Activated CD4-positive, alpha-beta T cell treated with anti-CD3 and anti-CD28 coated beads, Interleukin-2, amount 10 ng/mL, durations not matched to agents 7 days and 5 days (primary cell): ENCODE measurements around the gene WDR77. TPM values are rescaled to one million over a fixed set of nuclear protein-coding genes. Genes with fewer than 3 reads are reported as not detected.

Experiments
- CTCF ChIA-PET: fragments of 350-600 bp; sonication (Branson Sonifier 250); formaldehyde crosslinking; loops from one replicate; lab custom pipeline; 2021; ENCODE audit warnings: antibody characterized with exemption; lab: Charles Lee
- POLR2A ChIA-PET: fragments of 350-600 bp; sonication (Branson Sonifier 250); formaldehyde crosslinking; loops from one replicate; lab custom pipeline; 2021; ENCODE audit warnings: antibody characterized with exemption; lab: Charles Lee
- DNase-seq: peaks from one replicate; pipeline ENCODE4 v3.0.0-alpha.2; 2020
- H3K27ac Mint-ChIP-seq: one replicate; pipeline ENCODE4 v1.8.0; 2021; ENCODE audit warnings: mild to moderate bottlenecking, moderate library complexity, mixed read lengths
- H3K27me3 Mint-ChIP-seq: one replicate; pipeline ENCODE4 v1.8.0; 2021; ENCODE audit warnings: mixed read lengths
- H3K36me3 Mint-ChIP-seq: one replicate; pipeline ENCODE4 v1.8.0; 2021; ENCODE audit warnings: low read depth, mixed read lengths
- H3K4me1 Mint-ChIP-seq: one replicate; pipeline ENCODE4 v1.8.0; 2021; ENCODE audit warnings: mixed read lengths
- H3K4me3 Mint-ChIP-seq: one replicate; pipeline ENCODE4 v1.8.0; 2021; ENCODE audit warnings: mild to moderate bottlenecking, moderate library complexity, mixed read lengths
- H3K9me3 Mint-ChIP-seq: one replicate; pipeline ENCODE4 v1.8.0; 2021; ENCODE audit warnings: mixed read lengths
- total RNA-seq, 2 experiments: library from RNA; stranded (reverse); gene quantifications; one replicate each; pipeline ENCODE4 v1.2.3, GENCODE V29; 2021

Gene WDR77
- total RNA-seq, 2 experiments from 2014 or later, result 46.1 to 48.6 TPM

DNA sequence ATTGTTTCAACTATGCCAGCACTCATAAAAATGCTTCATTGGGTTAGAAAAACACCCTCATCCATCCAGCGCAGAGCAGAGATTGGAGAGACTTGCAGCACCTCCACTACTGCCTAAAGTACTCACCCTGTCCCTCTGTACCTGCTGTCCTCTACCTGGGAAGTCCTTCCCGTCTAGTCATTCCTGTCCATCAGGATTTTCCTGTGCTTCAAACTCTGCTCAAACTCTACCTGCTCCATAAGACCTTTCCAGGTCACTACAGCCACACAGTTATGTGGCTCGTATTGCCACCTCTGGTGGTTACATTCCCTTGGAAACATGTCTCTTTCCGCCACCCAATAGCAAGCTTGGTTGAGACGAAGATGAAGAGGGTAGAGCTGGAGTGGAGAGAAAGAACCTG is 28.7 kb downstream of the WDR77 start:
- ChIA-PET CTCF (interaction anchor here (1.8 kb wide), 1 partner anchor 197 kb away, joined by 4 read pairs; no protein-coding TSS in a partner anchor), POLR2A (no interaction called here)
- peaks cover 3% of the 10 kb centered on the region for H3K4me1 Mint-ChIP-seq

DNA sequence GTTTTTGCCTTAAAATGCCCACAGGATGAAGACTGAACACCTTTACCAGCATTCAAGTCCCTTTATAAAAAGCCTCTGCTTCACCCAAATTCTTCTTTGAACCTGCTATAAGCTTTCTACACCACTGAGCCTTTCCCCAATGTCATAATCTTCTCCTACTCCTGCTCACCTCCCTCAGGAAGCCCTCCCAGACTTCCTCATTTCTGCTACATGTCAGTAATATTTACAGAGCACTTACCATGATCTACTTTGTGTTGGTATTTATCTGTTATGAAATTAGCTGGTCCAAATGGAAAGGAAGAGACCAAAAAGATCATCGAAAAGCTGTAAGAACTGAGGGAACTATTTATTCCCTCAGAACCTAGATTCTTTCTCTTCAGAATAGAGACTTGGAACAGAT is 30.0 kb downstream of the WDR77 start:
- ChIA-PET POLR2A (no interaction called here), CTCF (no interaction called here)
- Mint-ChIP-seq H3K36me3 (no peaks in the 10 kb centered on the region), H3K9me3 (no peaks in the 10 kb centered on the region), H3K4me3 (no peak overlapping the region), H3K27me3 (no peaks in the 10 kb centered on the region), H3K4me1 (peaks cover 3% of the 10 kb centered on the region), H3K27ac (no peak overlapping the region)
- DNase-seq, result no peak

More for the DNA sequence above, 28.7 kb downstream of the WDR77 start:
- Mint-ChIP-seq H3K27me3 (no peaks in the 10 kb centered on the region), H3K36me3 (no peaks in the 10 kb centered on the region), H3K4me3 (no peak overlapping the region), H3K9me3 (no peaks in the 10 kb centered on the region), H3K27ac (no peak overlapping the region)
- no peak for DNase-seq

DNA sequence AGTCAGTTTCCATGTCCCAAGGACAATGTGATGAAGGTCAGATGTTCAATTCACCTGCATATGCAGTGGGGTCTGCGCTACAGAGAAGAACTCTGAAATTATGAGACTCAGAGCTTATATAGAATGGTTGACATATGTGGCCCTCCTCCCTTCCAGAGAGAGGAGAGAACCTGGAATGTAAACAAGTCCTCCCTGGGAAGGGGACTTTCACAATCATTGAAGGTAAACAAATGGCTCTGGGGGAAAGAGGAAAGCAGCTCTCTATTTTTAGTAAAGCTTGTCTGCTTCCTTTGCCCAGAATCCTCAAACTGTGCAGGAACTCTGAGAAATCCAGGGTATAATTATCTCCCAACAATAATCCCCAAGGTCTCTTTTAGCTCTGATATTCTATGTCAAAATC is 31.3 kb downstream of the WDR77 start:
- Mint-ChIP-seq H3K27ac (no peak overlapping the region), H3K36me3 (no peaks in the 10 kb centered on the region), H3K27me3 (no peaks in the 10 kb centered on the region), H3K4me1 (peaks cover 3% of the 10 kb centered on the region), H3K4me3 (no peak overlapping the region), H3K9me3 (no peaks in the 10 kb centered on the region)
- ChIA-PET CTCF (interaction anchor here (1.2 to 1.5 kb wide), 2 partner anchors 18 to 36 kb away, joined by 3 read pairs; no protein-coding TSS in a partner anchor), POLR2A (no interaction called here)
- DNase-seq, result no peak

DNA sequence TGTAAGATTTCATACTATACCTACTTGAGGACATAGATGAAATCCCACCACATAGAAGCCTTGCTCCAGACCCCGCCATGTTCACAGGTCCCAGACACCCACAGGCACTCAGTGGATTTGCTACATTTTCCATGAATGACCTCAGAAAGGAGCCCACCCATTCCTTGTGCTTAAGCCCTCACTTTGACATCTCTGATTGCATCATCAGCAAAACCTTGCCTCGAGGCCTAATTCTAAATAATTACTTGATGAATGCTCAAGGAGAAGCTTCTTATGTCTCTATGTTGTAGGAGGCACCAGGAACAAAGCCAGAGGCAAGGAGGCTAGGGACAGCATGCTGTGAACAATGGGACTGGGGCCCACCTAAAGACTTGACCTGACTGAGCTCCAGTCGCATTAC is 33.6 kb downstream of the WDR77 start:
- no peaks in the 10 kb centered on the region for H3K9me3 Mint-ChIP-seq
- no peaks in the 10 kb centered on the region for H3K27me3 Mint-ChIP-seq
- ChIA-PET POLR2A (interaction anchor here (0.7 kb wide), 1 partner anchor 23 kb away, joined by 6 read pairs; no protein-coding TSS in a partner anchor), CTCF (interaction anchor here (0.8 to 1.5 kb wide), 3 partner anchors 10 to 15 kb away, joined by 3 to 6 read pairs (median 5); no protein-coding TSS in a partner anchor)
- H3K4me1 Mint-ChIP-seq, result peaks cover 3% of the 10 kb centered on the region
- DNase-seq, result no peak
- H3K36me3 Mint-ChIP-seq, result no peaks in the 10 kb centered on the region
- no peak overlapping the region for H3K4me3 Mint-ChIP-seq
- no peak overlapping the region for H3K27ac Mint-ChIP-seq

DNA sequence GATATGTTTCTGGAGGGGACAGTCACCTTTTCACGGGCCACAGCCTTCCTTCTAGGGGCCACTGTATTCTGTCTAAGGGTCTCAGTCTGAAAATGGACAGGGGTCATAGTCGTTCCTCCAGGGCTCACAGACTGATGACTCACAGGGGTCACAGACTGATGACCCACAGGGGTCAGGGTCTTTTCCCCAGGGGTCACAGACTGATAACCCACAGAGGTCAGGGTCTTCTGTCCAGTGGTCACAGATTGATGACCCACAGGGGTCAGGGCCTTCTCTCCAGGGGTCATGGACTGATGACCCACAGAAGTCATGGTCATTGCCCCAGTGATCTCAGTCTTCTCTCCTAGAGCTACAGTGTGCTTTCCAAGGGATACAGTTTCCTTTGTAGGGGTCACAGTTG is 34.3 kb downstream of the WDR77 start:
- H3K27ac Mint-ChIP-seq, result no peak overlapping the region
- H3K4me3 Mint-ChIP-seq, result no peak overlapping the region
- CTCF ChIA-PET, result interaction anchor here (1.2 kb wide), 1 partner anchor 19 kb away, joined by 3 read pairs; no protein-coding TSS in a partner anchor
- POLR2A ChIA-PET, result interaction anchor here (0.7 kb wide), 1 partner anchor 24 kb away, joined by 6 read pairs; no protein-coding TSS in a partner anchor
- H3K9me3 Mint-ChIP-seq, result no peaks in the 10 kb centered on the region
- H3K4me1 Mint-ChIP-seq, result peaks cover 3% of the 10 kb centered on the region
- no peaks in the 10 kb centered on the region for H3K36me3 Mint-ChIP-seq
- DNase-seq, result no peak
- no peaks in the 10 kb centered on the region for H3K27me3 Mint-ChIP-seq

DNA sequence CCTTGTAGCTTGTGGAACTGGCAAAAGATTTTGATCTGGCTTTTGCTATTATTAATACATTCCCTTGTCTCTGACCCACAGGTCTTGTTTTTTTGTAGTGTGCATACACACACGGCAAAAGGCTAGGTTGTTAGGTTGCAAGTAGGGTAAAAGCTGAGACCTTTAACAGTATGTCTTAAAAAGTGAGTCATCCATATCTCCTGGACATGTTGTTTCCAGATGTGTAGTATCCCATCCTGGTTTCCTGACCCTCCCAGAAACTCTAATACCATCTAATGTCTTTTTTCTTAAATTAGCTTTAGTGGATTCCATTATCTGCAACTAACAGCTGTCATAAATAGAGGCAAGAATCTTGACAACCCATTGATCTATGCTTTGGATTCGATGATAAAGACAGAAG is 36.2 kb downstream of the WDR77 start:
- Mint-ChIP-seq H3K4me3 (no peak overlapping the region), H3K36me3 (no peaks in the 10 kb centered on the region), H3K4me1 (peaks cover 3% of the 10 kb centered on the region), H3K27ac (no peak overlapping the region), H3K9me3 (no peaks in the 10 kb centered on the region), H3K27me3 (no peaks in the 10 kb centered on the region)
- POLR2A ChIA-PET, result interaction anchor here (0.6 kb wide), 1 partner anchor 23 kb away, joined by 3 read pairs; no protein-coding TSS in a partner anchor
- DNase-seq, result no peak
- CTCF ChIA-PET, result interaction anchor here (0.7 to 1.2 kb wide), 4 partner anchors 9 to 44 kb away, joined by 3 to 5 read pairs (median 3); no protein-coding TSS in a partner anchor

DNA sequence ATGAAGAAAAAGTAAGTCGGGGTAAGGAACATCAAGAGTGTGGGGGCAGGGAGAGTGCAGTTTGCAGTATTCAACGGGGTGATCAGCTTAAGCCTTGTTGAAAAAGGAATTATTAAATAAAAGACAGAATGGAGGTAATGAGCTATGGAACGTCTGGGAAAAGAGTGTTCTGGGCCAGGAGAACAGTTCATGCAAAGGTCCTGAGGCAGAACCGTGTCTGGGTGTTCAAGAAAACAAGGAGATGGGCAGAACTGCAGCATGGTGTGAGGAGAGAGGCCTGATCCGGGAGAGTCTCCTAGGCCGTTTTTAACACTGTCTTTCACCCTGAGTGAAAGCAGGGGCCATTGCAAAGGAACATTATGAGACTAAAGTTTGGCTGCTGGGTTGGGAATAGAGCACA is 41.8 kb downstream of the WDR77 start:
- H3K27me3 Mint-ChIP-seq, result no peaks in the 10 kb centered on the region
- no peaks in the 10 kb centered on the region for H3K36me3 Mint-ChIP-seq
- H3K4me3 Mint-ChIP-seq, result no peak overlapping the region
- no peak for DNase-seq
- peaks cover 28% of the 10 kb centered on the region for H3K4me1 Mint-ChIP-seq
- ChIA-PET POLR2A (no interaction called here), CTCF (no interaction called here)
- H3K27ac Mint-ChIP-seq, result no peak overlapping the region
- no peaks in the 10 kb centered on the region for H3K9me3 Mint-ChIP-seq

DNA sequence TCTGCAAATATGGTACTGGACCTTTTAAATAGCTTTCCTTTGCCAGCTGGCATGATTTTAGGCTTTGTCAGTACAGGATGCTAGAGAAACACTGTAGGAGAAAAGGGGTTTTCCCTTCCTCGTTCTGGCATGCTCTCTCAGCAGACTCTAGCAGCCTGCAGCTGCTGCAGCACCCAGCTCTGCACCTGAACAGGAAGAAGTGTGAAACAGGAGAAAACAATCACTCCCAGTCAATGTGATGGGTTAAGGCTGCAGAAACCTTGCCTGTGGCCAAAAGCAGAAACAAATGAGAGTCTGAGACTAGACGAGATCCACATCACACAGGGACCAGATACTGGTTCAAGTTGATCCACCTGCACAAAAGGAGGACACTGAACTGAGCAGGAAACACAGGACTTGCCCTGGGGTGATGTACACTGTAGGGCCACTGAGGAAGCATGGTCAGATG is 42.7 kb downstream of the WDR77 start:
- Mint-ChIP-seq H3K4me3 (no peak overlapping the region), H3K27ac (peak overlapping the region; percentile 55), H3K27me3 (no peaks in the 10 kb centered on the region), H3K36me3 (no peaks in the 10 kb centered on the region), H3K4me1 (peaks cover 31% of the 10 kb centered on the region), H3K9me3 (no peaks in the 10 kb centered on the region)
- ChIA-PET CTCF (interaction anchor here (1.2 to 1.9 kb wide), 2 partner anchors 10 to 22 kb away, joined by 5 to 6 read pairs; partner anchors contain the start of gene OVGP1), POLR2A (no interaction called here)
- peak; percentile 70 for DNase-seq

DNA sequence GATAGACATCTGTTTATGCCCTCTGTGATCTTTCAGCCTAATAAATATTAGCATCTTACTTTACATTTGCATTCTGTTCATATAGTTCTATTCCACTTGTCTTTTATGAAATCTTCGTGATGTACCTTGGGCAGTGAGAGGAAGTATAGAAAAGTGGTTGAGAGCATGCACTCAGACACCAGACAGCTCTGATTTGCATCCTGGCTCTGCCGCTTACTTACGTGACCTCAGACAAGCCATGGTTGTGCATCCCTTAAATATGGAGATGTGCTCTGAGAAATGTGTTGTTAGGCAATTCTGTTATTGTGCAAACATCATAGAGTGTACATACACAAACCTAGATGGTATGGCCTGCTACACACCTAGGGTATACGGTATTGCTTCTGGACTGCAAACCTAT is 44.5 kb downstream of the WDR77 start:
- DNase-seq, result no peak
- H3K27ac Mint-ChIP-seq, result no peak overlapping the region
- CTCF ChIA-PET, result no interaction called here
- H3K36me3 Mint-ChIP-seq, result no peaks in the 10 kb centered on the region
- POLR2A ChIA-PET, result no interaction called here
- H3K9me3 Mint-ChIP-seq, result no peaks in the 10 kb centered on the region
- H3K27me3 Mint-ChIP-seq, result no peaks in the 10 kb centered on the region
- peaks cover 37% of the 10 kb centered on the region for H3K4me1 Mint-ChIP-seq
- H3K4me3 Mint-ChIP-seq, result no peak overlapping the region

DNA sequence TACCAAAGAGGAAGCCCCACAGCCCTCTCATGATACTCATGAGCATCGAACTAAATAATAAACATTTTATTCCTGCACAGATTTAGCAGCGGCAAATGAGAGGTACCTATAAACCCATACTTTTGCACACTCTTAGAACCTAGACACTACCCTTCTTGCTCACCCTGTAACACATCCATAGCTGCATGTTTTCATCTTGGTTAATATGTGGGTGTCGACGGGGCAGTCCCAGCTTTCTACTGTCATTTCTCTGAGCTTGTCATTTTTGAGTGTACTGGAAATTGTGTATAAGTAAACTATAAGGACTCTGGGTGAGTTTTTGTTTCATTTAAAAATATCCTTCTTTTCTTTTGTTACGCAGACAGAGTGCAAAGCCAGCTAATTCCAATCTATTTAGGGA is 47.0 kb downstream of the WDR77 start:
- peaks cover 7% of the 10 kb centered on the region for H3K9me3 Mint-ChIP-seq
- CTCF ChIA-PET, result interaction anchor here (2.7 to 3.5 kb wide), 2 partner anchors 7 to 179 kb away, joined by 6 to 15 read pairs; no protein-coding TSS in a partner anchor
- peaks cover 33% of the 10 kb centered on the region for H3K4me1 Mint-ChIP-seq
- H3K36me3 Mint-ChIP-seq, result peaks cover 2% of the 10 kb centered on the region
- POLR2A ChIA-PET, result no interaction called here
- H3K4me3 Mint-ChIP-seq, result no peak overlapping the region
- no peak overlapping the region for H3K27ac Mint-ChIP-seq
- DNase-seq, result no peak
- H3K27me3 Mint-ChIP-seq, result peaks cover 9% of the 10 kb centered on the region

DNA sequence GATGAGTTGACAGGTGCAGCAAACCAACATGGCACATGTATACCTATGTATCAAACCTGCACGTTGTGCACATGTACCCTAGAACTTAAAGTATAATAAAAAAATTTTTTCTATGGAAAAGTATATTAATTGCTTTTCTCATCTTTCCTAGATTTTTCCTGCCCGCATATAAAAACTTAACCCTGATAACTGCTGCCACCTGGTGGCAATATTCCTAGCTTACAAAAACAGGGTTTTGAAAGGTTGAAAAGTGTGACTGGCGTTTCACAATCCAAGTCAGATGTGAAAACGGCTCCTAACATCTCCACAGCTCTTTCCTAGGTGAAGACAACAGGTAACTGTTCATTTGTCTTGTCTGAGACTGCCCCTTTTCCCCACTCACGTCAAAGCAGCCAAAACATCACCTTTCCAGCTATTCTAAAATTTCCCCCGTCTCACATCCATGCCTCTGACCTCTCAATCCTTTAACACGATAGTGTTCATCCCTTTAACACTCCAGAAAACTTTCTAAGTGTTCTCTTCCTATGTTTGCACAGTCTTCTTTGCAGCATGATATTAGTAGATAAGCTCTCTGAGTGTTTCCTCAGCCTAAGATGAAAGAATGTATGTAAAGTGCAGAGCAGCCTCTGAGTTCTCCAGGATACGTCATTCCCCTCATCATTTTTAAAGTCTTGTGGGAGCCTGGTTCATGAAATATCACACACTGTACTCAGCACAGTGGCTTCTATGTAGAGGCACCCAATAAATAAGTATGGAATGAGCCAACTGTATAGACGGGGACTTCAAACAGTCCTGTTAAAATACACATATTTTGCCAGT is 49.1 kb downstream of the WDR77 start:
- Mint-ChIP-seq H3K27ac (no peak overlapping the region), H3K27me3 (peaks cover 21% of the 10 kb centered on the region), H3K36me3 (peaks cover 2% of the 10 kb centered on the region), H3K4me3 (no peak overlapping the region), H3K9me3 (peaks cover 7% of the 10 kb centered on the region), H3K4me1 (peaks cover 14% of the 10 kb centered on the region)
- ChIA-PET POLR2A (no interaction called here), CTCF (interaction anchor here (0.6 to 3.5 kb wide), 16 partner anchors 9 to 199 kb away, joined by 3 to 15 read pairs (median 4); partner anchors contain the start of genes DENND2D and OVGP1)
- DNase-seq, result peak; percentile 56

DNA sequence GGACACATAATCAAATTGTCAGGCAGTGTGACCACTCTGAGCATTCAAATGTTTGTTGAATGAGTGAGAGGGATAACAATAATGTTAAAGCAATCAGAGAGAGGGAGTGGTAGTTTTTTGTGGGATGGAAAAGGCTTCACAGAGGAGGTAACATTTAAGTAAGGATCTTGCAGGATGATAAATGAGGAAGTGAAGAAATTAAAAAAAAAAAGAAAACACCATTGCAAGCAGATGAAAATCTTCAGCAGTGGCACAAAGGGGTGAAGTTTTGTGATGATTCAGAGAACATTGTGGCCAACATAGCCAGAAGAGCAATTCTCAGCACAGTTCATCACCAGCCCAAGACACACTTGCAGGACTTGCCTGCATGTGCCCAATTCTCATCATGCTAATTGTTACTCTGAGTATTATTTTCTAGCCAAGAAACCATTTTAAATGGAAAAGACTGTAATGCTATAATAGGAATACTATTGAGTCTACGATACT is 56.6 kb downstream of the WDR77 start:
- H3K4me3 Mint-ChIP-seq, result no peak overlapping the region
- no peak for DNase-seq
- CTCF ChIA-PET, result interaction anchor here (1.0 kb wide), 1 partner anchor 103 kb away, joined by 3 read pairs; no protein-coding TSS in a partner anchor
- no peaks in the 10 kb centered on the region for H3K9me3 Mint-ChIP-seq
- H3K27ac Mint-ChIP-seq, result no peak overlapping the region
- POLR2A ChIA-PET, result no interaction called here
- H3K4me1 Mint-ChIP-seq, result no peaks in the 10 kb centered on the region
- H3K27me3 Mint-ChIP-seq, result peaks cover 25% of the 10 kb centered on the region
- H3K36me3 Mint-ChIP-seq, result no peaks in the 10 kb centered on the region

DNA sequence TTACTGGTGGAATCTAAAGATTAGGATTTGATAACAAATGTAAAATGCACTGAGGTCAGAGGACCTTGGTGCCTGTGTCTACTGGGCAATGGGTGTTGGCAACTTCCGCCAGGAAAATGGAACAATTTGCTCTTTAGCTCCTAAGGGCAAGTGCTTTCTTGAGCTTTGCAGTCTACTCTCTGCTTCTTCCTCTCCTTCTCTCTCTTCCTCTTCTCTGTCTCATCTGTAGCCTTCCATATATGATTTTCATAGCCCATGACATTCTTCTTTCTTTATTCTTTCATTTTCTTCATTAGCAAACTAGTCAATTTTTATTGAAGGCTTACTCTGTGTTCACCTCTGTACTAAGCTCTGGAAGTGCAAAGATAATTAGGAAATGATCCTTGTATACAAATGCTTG is 57.0 kb downstream of the WDR77 start:
- ChIA-PET CTCF (interaction anchor here (0.7 to 1.0 kb wide), 2 partner anchors 8 to 31 kb away, joined by 4 to 5 read pairs; no protein-coding TSS in a partner anchor), POLR2A (no interaction called here)
- Mint-ChIP-seq H3K27me3 (peaks cover 24% of the 10 kb centered on the region), H3K4me1 (no peaks in the 10 kb centered on the region), H3K9me3 (no peaks in the 10 kb centered on the region), H3K36me3 (no peaks in the 10 kb centered on the region), H3K27ac (no peak overlapping the region), H3K4me3 (no peak overlapping the region)
- DNase-seq, result no peak
